Astrocyte of the spinal cord (primary cell): Measurements from ENCODE around the gene RBFOX2.
A peak's percentile ranks its signal among the peaks of the same experiment; 100 is the strongest.

Experiments
- DNase-seq: peaks from one replicate; pipeline ENCODE4 v3.0.0; 2011; ENCODE audit warnings: low read depth, low spot score
- H3K4me3 ChIP-seq: 2 replicates; pipeline ENCODE4 v1.5.1; 2011; ENCODE audit warnings: low read depth, mild to moderate bottlenecking, low read length, moderate library complexity
- in situ Hi-C: cut with HindIII; loops from 2 replicates; pipeline ENCODE4 v1.10.0; 2017; ENCODE audit warnings: low sequenced_read_pairs
- TF ChIP-seq, protein P1 (sequence below): IDR thresholded peaks from 2 replicates; pipeline ENCODE4 v1.5.1; 2012; ENCODE audit warnings: low read depth, mild to moderate bottlenecking, low read length, inconsistent platforms

RBFOX2 gene

GRCh38 chr22:35993048-35993714, 35.4 kb downstream of the RBFOX2 start:
- DNase-seq = no peak
- TF ChIP-seq, protein P1, sequence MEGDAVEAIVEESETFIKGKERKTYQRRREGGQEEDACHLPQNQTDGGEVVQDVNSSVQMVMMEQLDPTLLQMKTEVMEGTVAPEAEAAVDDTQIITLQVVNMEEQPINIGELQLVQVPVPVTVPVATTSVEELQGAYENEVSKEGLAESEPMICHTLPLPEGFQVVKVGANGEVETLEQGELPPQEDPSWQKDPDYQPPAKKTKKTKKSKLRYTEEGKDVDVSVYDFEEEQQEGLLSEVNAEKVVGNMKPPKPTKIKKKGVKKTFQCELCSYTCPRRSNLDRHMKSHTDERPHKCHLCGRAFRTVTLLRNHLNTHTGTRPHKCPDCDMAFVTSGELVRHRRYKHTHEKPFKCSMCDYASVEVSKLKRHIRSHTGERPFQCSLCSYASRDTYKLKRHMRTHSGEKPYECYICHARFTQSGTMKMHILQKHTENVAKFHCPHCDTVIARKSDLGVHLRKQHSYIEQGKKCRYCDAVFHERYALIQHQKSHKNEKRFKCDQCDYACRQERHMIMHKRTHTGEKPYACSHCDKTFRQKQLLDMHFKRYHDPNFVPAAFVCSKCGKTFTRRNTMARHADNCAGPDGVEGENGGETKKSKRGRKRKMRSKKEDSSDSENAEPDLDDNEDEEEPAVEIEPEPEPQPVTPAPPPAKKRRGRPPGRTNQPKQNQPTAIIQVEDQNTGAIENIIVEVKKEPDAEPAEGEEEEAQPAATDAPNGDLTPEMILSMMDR = no peak

DNA sequence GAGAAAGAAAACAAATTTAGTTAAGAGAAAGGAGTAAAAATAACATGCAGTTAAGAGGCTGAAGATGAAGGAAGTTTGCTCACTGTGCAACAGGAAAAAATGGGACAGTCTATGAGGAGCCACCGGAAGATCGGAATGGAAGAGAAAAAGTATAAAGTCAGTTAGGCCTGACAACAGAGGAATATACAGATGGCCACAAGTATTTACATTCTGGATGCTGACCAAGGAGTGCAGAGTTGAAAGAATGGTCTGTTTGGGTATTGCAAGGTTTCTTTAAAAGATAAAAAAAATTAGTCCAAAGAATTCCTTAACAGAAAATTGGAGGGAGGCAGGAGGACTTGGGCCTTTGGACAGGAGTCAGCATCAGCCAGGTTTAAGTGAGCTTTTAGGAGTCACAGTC, 37.5 kb downstream of the RBFOX2 start:
- H3K4me3 ChIP-seq = no peak overlapping the region
- TF ChIP-seq, protein P1 = no peak
- in situ Hi-C loops = no loop called here
- peak; percentile 43 for DNase-seq

More at GRCh38 chr22:35993048-35993714, 35.4 kb downstream of the RBFOX2 start:
- in situ Hi-C loops = no loop called here
- no peak overlapping the region for H3K4me3 ChIP-seq

GRCh38 chr22:35988030-35988429, 40.6 kb downstream of the RBFOX2 start:
- H3K4me3 ChIP-seq = no peak overlapping the region
- TF ChIP-seq, protein P1 = no peak
- DNase-seq = no peak
- in situ Hi-C loops = no loop called here

DNA sequence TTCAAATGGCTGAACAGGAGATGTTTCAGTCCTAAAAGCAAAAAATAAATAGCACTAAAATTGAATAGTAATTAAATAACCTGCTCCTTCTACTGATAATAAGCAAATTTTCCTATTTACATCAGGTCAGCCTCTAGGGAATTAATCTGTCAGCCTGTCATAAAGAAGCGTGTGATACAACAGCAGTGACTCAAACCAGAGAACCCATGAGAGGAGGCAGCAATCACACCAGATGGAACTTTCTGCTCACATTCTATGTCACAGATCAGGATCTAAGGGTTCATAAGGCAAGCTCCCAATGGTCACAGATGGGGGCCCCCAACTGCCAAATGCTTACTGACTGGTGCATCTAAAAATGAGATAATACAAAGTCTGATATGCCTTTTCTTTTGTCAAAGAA, 41.1 kb downstream of the RBFOX2 start:
- in situ Hi-C loops = no loop called here

DNA sequence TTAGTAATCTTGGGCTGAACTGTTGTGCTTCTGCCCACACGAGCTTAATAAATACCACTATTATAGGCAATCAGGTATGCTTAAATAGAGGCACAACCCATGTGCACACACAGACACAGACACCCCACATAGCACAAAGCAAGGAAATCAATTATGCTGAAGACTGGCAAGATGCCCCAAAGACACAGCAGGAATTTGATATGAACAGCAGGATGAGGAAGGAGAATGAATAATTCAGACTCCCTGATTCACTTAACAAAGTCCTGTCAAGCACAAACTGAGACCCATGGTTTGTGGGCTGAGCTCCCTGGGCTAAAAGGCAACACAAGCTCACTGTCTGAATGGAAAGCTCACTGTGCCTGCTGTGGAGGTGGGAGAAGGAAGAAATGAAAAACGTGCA, 42.5 kb downstream of the RBFOX2 start:
- in situ Hi-C loops = no loop called here
- DNase-seq = peak; percentile 43
- TF ChIP-seq, protein P1 = no peak
- H3K4me3 ChIP-seq = no peak overlapping the region

More for the DNA sequence above, 41.1 kb downstream of the RBFOX2 start:
- H3K4me3 ChIP-seq = no peak overlapping the region
- no peak for DNase-seq
- TF ChIP-seq, protein P1 = no peak

DNA sequence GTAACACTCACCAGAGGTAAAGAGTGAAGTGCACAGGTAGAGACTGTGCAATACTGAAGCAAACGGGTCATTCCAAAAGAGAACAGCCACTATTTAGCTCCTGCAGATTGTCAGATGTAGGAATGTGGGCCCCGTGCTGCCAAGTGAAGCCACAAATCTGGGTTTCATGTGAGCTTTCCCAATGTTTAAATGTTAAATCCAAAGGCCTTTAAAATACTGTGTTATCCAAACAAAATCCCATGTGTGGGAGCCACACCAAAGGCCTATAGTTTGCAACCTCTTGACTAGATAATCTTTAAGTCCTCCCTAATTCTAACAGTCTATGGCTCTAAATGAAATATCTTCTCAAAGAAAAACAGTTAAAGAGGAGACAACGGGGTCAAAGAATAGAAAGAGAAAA, 43.3 kb downstream of the RBFOX2 start:
- DNase-seq = no peak
- in situ Hi-C loops = no loop called here
- TF ChIP-seq, protein P1 = no peak
- H3K4me3 ChIP-seq = no peak overlapping the region
